GM12891 (cell line): Measurements from ENCODE around the gene CAPN5.

Source experiments
- PAX5 ChIP-seq: IDR thresholded peaks from 2 replicates; pipeline ENCODE4 v1.6.1; 2011; ENCODE audit warnings: low read length, moderate library complexity, mild to moderate bottlenecking; ENCODE audit not compliant: insufficient read depth, severe bottlenecking
- POLR2A ChIP-seq: IDR thresholded peaks from 2 replicates; pipeline ENCODE4 v1.6.1; 2011; ENCODE audit warnings: low read depth, low read length, control low read depth
- POLR2AphosphoS5 ChIP-seq: IDR thresholded peaks from 2 replicates; pipeline ENCODE4 v1.6.1; 2011; ENCODE audit warnings: low read depth, low read length, control low read depth
- POU2F2 ChIP-seq: IDR thresholded peaks from 2 replicates; pipeline ENCODE4 v1.6.1; 2011; ENCODE audit warnings: low read depth, mild to moderate bottlenecking, control low read depth, low read length, moderate library complexity
- SPI1 ChIP-seq: IDR thresholded peaks from 2 replicates; pipeline ENCODE4 v1.6.1; 2011; ENCODE audit warnings: low read depth, low read length, control low read depth
- TAF1 ChIP-seq: IDR thresholded peaks from 2 replicates; pipeline ENCODE4 v1.6.1; 2011; ENCODE audit warnings: low read depth, low read length, control low read depth

- TF ChIP-seq SPI1 (no peak), POLR2A (no peak), POLR2AphosphoS5 (no peak), PAX5 (no peak), TAF1 (no peak), POU2F2 (no peak)
Measured at GRCh38 chr11:77148963-77149715, 82.4 kb downstream of the CAPN5 start.
